ENCODE measurements around the gene SPEG. TPM values are rescaled to one million over a fixed set of nuclear protein-coding genes. Genes with fewer than 3 reads are reported as not detected.

SPEG gene
- total RNA-seq, 2 donors from 2014 or later, result 30.7 to 53.4 TPM

GRCh38 chr2:219542931-219543595 is 108.4 kb downstream of the SPEG start:
- no peak for TF ChIP-seq POLR2AphosphoS5 (IDR thresholded peaks at IDR 0.05)
- peak in 2 of 4 experiments; percentile 7 to 8 for TF ChIP-seq CTCF (IDR thresholded peaks at IDR 0.05)
- no peak for TF ChIP-seq POLR2A (IDR thresholded peaks at IDR 0.05)
- H3K27ac ChIP-seq, result peak overlapping the region; percentile 93 to 94
- peak overlapping the region; percentile 62 to 79 for H3K4me3 ChIP-seq
- DNase-seq (ENCODE audit: low spot score), result no peak
- H3K9me3 ChIP-seq, result no peaks in the 10 kb centered on the region
- peaks cover 4 to 7% of the 10 kb centered on the region in 2 donors for H3K36me3 ChIP-seq
- intact Hi-C loops (cut with DNase I), result loop anchor here (1.0 to 5.0 kb wide), 3 partner anchors 54 to 146 kb away; partner anchors contain the start of gene STK11IP
- H3K4me1 ChIP-seq (replicated peaks), result peaks cover 11% of the 10 kb centered on the region
- H3K27me3 ChIP-seq (replicated peaks; ENCODE audit: insufficient read depth), result no peaks in the 10 kb centered on the region
- WGBS, result 0% methylated on average over 47 of the region's 66 CpGs

- Histone ChIP-seq H3K27ac (peak within 1 kb of the TSS; percentile 93 to 94), H3K27me3 (replicated peaks; ENCODE audit: insufficient read depth) (no peaks in the 10 kb centered on the region), H3K4me3 (peak within 1 kb of the TSS; percentile 62 to 79), H3K36me3 (peaks cover 4 to 7% of the 10 kb centered on the region in 2 donors), H3K9me3 (no peaks in the 10 kb centered on the region), H3K4me1 (replicated peaks) (peaks cover 11% of the 10 kb centered on the region)
- peak; percentile 99 for DNase-seq (ENCODE audit: low spot score)
- intact Hi-C loops (cut with DNase I), result loop anchor here (2.0 to 5.0 kb wide), 2 partner anchors 54 to 145 kb away; partner anchors contain the start of gene STK11IP
- peak; percentile 73 for TF ChIP-seq POLR2A (IDR thresholded peaks at IDR 0.05)
- peak in 2 of 4 experiments; percentile 4 to 20 for TF ChIP-seq CTCF (IDR thresholded peaks at IDR 0.05)
- TF ChIP-seq POLR2AphosphoS5 (IDR thresholded peaks at IDR 0.05), result peak; percentile 95
- WGBS, result under 1% methylated on average over 60 of the region's 75 CpGs
Measured at GRCh38 chr2:219543596-219544358, 109.1 kb downstream of the SPEG start, which contains the start of the genes CHPF and TMEM198. CHPF (minus strand) TSS chr2:219543809; CDS start chr2:219543538, 271 bp downstream. TMEM198 (plus strand) TSS chr2:219544028; CDS start chr2:219544728, 700 bp downstream.

- intact Hi-C loops (cut with DNase I), result loop anchor here (5.0 kb wide), 1 partner anchor 53 kb away; the partner anchor contains the start of gene STK11IP
Measured at GRCh38 chr2:219544567-219544966, 109.9 kb downstream of the SPEG start.

GRCh38 chr2:219545295-219545942 is 110.8 kb downstream of the SPEG start:
- Histone ChIP-seq H3K4me1 (replicated peaks) (peaks cover 11% of the 10 kb centered on the region), H3K36me3 (peaks cover under 1 to 6% of the 10 kb centered on the region in 2 donors), H3K4me3 (no peak overlapping the region), H3K27ac (no peak overlapping the region), H3K27me3 (replicated peaks; ENCODE audit: insufficient read depth) (no peaks in the 10 kb centered on the region), H3K9me3 (no peaks in the 10 kb centered on the region)
- intact Hi-C loops (cut with DNase I), result no loop called here
- WGBS, result 86% methylated on average over 3 of the region's 3 CpGs
- DNase-seq (ENCODE audit: low spot score), result no peak
- no peak for TF ChIP-seq POLR2AphosphoS5 (IDR thresholded peaks at IDR 0.05)

More at GRCh38 chr2:219544567-219544966, 109.9 kb downstream of the SPEG start:
- Histone ChIP-seq H3K9me3 (no peaks in the 10 kb centered on the region), H3K4me3 (peak overlapping the region; percentile 62 to 79), H3K36me3 (peaks cover 4 to 7% of the 10 kb centered on the region in 2 donors), H3K4me1 (replicated peaks) (peaks cover 11% of the 10 kb centered on the region), H3K27me3 (replicated peaks; ENCODE audit: insufficient read depth) (no peaks in the 10 kb centered on the region), H3K27ac (peak overlapping the region in 1 of 2 donors; percentile 94)
- no peak for DNase-seq (ENCODE audit: low spot score)
- no peak for TF ChIP-seq POLR2A (IDR thresholded peaks at IDR 0.05)
- no peak for TF ChIP-seq POLR2AphosphoS5 (IDR thresholded peaks at IDR 0.05)
- no peak for TF ChIP-seq CTCF (IDR thresholded peaks at IDR 0.05)
- WGBS, result 38% methylated on average over 9 of the region's 9 CpGs

GRCh38 chr2:219545943-219546352 is 111.3 kb downstream of the SPEG start:
- TF ChIP-seq POLR2AphosphoS5 (IDR thresholded peaks at IDR 0.05) (no peak), CTCF (IDR thresholded peaks at IDR 0.05) (no peak), POLR2A (IDR thresholded peaks at IDR 0.05) (no peak)
- Histone ChIP-seq H3K36me3 (peaks cover 0 to under 1% of the 10 kb centered on the region in 2 donors), H3K27ac (no peak overlapping the region), H3K4me3 (no peak overlapping the region), H3K9me3 (no peaks in the 10 kb centered on the region), H3K4me1 (replicated peaks) (peaks cover 11% of the 10 kb centered on the region), H3K27me3 (replicated peaks; ENCODE audit: insufficient read depth) (no peaks in the 10 kb centered on the region)
- intact Hi-C loops (cut with DNase I), result no loop called here
- 77% methylated on average over 4 of the region's 4 CpGs for WGBS
- no peak for DNase-seq (ENCODE audit: low spot score)

All from prostate gland (tissue), 2 donors.